Activated T-helper 1 cell treated with Interleukin-2 at 50 U/mL for 16 hours (primary cell): ENCODE results near the gene S100P.
"Not testable (repeated sequence)": the region's sequence is repeated elsewhere in the genome, so short reads cannot be mapped to it uniquely, and the experiment has no call there.

ENCODE experiments used
- DNase-seq: peaks from one replicate; pipeline ENCODE4 v3.0.0-alpha.2; 2020; ENCODE audit warnings: low read depth

The S100P gene

DNA sequence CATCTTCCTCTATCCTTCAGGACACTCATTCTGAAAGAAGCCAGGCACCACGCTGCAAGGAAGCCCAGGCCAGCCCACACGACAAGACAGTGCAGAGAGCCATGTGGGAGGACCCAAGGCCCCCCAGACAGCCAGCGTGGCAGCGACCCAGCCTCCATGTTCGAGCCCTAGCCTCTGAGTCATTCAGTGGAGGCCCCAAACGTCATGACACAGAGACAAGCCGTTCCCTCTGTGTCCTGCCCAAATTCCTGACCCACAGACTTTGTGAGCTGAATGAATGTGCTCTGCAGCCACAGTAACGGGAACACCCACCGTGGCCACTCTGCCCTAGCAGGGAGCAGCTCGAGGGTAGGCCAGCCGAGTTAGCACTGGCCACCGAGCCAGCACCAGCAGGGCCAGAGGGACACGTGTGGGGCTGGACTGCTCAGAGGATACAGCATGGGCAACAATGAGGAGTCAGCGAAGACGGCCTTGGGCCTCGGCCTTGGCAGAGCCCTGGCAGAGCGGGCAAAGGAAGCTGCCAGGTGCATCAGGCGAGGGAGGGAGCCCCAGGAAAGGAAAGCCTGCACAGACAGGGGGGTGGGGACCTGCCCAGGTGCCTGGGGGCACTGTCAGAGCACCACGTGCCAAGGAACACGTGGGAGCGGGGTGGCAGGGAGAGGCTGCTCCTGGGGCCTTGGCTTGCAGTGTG lies 30.9 kb downstream of the S100P start:
- no peak for DNase-seq

DNA sequence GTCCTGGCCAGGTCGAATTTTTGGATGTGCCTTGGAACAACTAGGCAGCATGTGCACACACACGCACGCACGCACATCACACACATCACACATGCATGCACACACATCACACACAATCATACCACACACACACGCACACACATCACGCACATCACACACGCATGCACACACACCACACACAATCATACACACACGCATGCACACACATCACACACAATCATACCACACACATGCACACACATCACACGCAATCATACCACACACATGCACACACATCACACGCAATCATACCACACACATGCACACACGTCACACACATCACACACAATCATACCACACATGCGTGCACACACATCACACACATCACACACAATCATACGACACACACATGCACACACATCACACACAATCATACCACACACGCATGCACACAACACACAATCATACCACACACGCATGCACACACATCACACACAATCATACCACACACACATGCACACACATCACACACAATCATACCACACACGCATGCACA lies 31.8 kb downstream of the S100P start:
- DNase-seq = not testable (repeated sequence)

DNA sequence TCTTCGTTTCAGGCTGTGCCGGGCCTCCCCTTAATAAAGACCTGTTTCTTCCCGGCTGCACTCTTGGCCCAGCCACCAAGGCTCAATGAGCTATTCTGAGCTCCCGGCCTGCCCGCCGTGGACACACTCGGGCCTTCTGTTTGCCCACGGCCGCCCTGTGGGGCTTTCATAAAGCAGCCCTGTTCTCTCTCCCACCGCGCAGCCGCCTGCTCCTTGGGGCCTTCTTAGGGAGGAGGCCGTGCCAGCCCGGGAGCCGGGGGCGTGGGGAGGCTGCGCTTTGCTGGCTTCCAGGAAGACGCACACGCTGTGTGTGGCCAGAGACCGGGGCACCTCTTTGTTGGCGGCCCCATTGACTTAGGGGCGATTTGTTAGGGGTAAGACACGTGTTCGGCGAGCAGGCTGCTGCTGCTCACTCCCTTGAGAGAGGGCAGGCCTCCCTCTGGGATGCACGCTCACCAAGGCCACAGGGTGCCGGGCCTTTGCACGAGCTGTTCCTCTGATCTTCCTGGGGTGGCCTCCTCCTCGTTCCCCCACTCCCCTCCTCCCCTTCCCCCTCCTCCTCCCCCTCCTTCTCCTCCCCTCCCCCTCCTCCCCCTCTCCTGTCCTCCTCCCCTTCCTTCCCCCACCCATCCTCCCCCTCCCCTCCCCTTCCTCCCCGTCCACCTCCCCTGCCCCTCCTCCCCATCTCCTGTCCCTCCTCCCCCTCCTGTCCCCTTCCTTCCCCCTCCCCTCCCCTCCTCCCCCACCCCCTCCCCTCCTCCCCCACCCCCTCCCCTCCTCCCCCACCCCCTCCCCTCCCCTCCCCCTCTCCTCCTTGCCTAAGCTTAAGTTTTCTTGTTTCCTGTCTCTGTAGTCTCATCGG lies 33.6 kb downstream of the S100P start:
- no peak for DNase-seq

- no peak for DNase-seq
These were observed 34.2 kb downstream of the S100P start for GRCh38 chr4:6727943-6728250.

- DNase-seq = no peak
These were observed 34.8 kb downstream of the S100P start for GRCh38 chr4:6728320-6729029.

DNA sequence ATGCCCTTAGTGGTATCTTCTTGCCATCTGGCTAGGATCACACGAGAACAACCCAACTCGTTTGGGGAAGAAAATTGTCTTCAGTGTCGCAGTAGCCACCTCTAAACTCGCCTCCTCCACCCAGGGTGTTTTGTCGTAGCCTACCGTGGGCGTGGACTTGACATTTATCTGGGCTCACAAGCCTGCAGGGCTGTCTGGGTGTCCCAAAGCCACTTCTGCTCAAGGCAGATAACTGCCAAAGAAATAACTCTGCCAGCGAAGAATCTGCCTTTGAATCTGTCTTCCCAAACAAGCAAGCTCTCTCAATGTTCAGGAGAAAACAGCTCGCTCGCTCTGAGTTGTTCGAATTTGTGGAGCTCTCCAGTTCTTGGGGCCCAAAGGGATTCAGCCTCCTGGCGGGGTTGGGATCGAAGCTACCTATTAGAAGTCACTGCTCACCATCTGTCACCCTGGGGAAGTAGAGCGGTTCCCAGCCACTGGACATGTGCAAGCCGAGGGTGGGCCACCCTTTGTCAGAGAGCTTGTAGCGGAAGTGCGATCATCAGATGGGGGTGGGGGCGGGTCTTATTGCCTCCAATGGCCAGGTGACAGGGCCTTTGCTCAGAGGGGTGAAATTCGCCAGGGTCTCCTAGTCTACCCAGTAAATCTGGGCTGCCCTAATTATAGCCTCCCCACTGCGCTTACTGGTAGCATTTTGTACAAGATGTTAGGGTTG lies 37.1 kb downstream of the S100P start:
- DNase-seq = no peak

- DNase-seq = no peak
These were observed 37.6 kb downstream of the S100P start for GRCh38 chr4:6731318-6731675.

DNA sequence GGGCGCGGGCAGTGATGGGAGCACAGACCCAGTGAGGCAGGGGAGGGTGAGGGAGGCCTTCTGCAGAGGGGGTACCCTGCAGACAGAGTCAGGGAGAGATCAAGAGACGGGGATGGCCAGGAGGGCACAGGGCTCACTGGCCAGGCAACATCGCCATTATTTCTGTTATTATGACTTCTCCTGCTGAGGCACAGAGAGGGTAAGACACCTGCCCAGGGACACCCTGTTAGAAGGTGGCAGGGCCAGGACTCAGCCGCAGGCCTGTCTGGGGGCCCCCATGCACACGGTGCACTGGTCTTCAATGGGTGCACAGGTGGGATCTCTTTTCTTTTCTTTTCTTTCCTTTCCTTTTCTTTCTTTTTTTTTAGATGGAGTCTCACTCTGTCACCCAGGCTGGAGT lies 38.1 kb downstream of the S100P start:
- no peak for DNase-seq

GRCh38 chr4:6732441-6733357 lies 39.0 kb downstream of the S100P start:
- DNase-seq = no peak

GRCh38 chr4:6733358-6734164 lies 39.9 kb downstream of the S100P start:
- DNase-seq = no peak

- no peak for DNase-seq
These were observed 40.6 kb downstream of the S100P start for GRCh38 chr4:6734165-6734786.

DNA sequence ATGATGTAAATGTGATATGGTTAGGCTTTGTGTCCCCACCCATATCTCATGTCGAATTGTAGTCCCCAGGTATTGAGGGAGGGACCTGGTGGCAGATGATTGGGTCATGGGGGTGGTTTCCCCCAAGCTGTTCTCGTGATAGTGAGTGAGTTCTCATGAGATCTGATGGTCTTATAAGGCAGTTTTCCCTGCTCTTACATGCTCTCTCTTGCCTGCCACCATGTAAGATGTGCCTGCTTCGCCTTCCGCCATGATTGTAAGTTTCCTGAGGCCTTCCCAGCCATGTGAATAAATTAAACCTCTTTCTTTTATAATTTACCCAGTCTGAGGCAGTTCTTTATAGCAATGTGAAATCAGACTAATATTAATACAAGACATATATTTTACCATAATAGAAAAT lies 46.2 kb downstream of the S100P start:
- DNase-seq = no peak

DNA sequence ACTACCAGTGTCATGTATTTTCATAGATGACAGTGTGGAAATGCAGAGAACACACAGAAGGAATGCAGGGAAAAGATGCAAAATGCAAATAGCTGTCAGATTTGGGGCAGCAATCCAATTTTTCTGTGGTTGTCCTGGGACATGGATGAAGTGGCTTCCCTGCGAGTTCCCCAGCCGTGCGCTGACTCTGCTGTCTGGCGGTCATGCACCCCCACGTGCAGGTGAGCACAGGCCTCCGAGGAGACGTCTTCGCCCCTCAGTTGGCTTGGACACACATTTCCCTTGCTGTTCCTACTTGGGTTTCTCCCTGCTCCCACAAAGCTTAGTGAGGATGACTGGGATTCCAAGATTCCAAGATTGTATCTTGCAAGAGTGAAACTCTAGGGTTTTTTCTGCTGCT lies 46.7 kb downstream of the S100P start:
- DNase-seq = no peak

- DNase-seq = no peak
These were observed 48.8 kb downstream of the S100P start for GRCh38 chr4:6742507-6742906.

DNA sequence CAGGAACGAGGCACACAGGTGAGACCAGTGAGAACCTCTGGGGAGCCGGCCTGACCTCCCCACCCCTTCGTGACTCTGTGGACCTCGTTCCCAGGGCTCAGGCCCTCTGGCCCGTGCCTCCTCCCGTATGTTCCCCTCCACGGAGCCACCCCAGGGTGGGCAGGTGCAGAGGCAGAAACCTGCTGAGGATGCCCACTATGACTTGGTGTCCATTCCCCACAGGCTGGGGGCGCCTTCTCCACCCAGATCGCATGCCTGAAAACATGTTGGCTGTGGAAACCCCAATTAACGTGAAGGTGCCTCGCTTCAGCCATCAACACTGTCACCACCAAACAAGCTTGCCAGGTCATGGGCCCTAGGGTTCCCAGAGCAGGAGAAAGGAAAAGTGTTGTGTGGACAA lies 49.3 kb downstream of the S100P start:
- DNase-seq = no peak
